ENCODE results near the gene GINS2. TPM values are rescaled to one million over a fixed set of nuclear protein-coding genes. Genes with fewer than 3 reads are reported as not detected.
A peak's percentile ranks its signal among the peaks of the same experiment; 100 is the strongest.

GINS2 gene
- total RNA-seq, 1 experiment from 2014 or later, result 53.3 TPM

- POLR2A ChIA-PET, result no interaction called here
- RAD21 ChIA-PET (ENCODE audit: low non-redundant PET in 1 of 2, low total read pairs in 2 of 2, uncharacterized antibody in 2 of 2, unreplicated experiment in 2 of 2), result no interaction called here
- Histone ChIP-seq H3K27ac (ENCODE audit: low read depth, low read length) (no peak overlapping the region), H3K4me1 (ENCODE audit: control insufficient read depth in 1 of 2, insufficient read depth in 2 of 2, low read length in 2 of 2) (no peaks in the 10 kb centered on the region), H3K9ac (ENCODE audit: low read length) (no peak overlapping the region), H3K4me2 (ENCODE audit: low read length) (no peak overlapping the region), H4K20me1 (ENCODE audit: insufficient read depth) (peaks cover 4% of the 10 kb centered on the region; the same call in 1 of the 2 replicates), H3K27me3 (ENCODE audit: insufficient read depth, low read length) (no peaks in the 10 kb centered on the region), H3K4me3 (replicated peaks in 1 of 2; ENCODE audit: low read depth in 1 of 2, low read length in 2 of 2) (no peak overlapping the region), H2AFZ (ENCODE audit: low read depth, low read length, poor library complexity, severe bottlenecking) (no peak overlapping the region), H3K9me2 (ENCODE audit: insufficient read depth) (no peaks in the 10 kb centered on the region), H3K79me2 (ENCODE audit: insufficient read depth, low read length) (no peaks in the 10 kb centered on the region), H3K36me3 (ENCODE audit: control insufficient read depth in 1 of 2, insufficient read depth in 2 of 2, low read length in 2 of 2) (peaks cover 68 to 82% of the 10 kb centered on the region in 2 experiments; a peak in 3 of 4 replicates), H3K9me3 (ENCODE audit: control insufficient read depth in 1 of 2, insufficient read depth in 1 of 2, low read depth in 1 of 2, low read length in 2 of 2) (no peaks in the 10 kb centered on the region)
- ATAC-seq (peak; percentile 12; the same call in 1 of the 2 replicates), DNase-seq (ENCODE audit: low read depth, low spot score) (no peak)
- no peak for TF ChIP-seq POLR2A (IDR thresholded peaks at IDR 0.05; ENCODE audit: borderline replicate concordance, extremely low read depth, insufficient read depth, insufficient read length)
- TF ChIP-seq EZH2phosphoT487 (IDR thresholded peaks at IDR 0.05; ENCODE audit: borderline replicate concordance), result no peak
- TF ChIP-seq CEBPB (IDR thresholded peaks at IDR 0.05; ENCODE audit: low read depth), result no peak
- no peak for TF ChIP-seq ZNF274 (IDR thresholded peaks at IDR 0.05; ENCODE audit: low read depth, low read length)
- no peak for TF ChIP-seq YY1 (IDR thresholded peaks at IDR 0.05; ENCODE audit: extremely low read depth, insufficient replicate concordance, low read depth, low read length)
- no peak for TF ChIP-seq REST (IDR thresholded peaks at IDR 0.05; ENCODE audit: low read depth)
- no peak for TF ChIP-seq FOSL1 (IDR thresholded peaks at IDR 0.05; ENCODE audit: low read depth)
- no peak for TF ChIP-seq JUND (IDR thresholded peaks at IDR 0.05)
- TF ChIP-seq, protein P1, sequence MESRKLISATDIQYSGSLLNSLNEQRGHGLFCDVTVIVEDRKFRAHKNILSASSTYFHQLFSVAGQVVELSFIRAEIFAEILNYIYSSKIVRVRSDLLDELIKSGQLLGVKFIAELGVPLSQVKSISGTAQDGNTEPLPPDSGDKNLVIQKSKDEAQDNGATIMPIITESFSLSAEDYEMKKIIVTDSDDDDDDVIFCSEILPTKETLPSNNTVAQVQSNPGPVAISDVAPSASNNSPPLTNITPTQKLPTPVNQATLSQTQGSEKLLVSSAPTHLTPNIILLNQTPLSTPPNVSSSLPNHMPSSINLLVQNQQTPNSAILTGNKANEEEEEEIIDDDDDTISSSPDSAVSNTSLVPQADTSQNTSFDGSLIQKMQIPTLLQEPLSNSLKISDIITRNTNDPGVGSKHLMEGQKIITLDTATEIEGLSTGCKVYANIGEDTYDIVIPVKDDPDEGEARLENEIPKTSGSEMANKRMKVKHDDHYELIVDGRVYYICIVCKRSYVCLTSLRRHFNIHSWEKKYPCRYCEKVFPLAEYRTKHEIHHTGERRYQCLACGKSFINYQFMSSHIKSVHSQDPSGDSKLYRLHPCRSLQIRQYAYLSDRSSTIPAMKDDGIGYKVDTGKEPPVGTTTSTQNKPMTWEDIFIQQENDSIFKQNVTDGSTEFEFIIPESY (IDR thresholded peaks at IDR 0.05; ENCODE audit: extremely low read depth, insufficient replicate concordance, low read length), result no peak
- no peak for TF ChIP-seq TCF7L2 (IDR thresholded peaks at IDR 0.05; ENCODE audit: borderline replicate concordance, extremely low read depth, insufficient read depth, insufficient read length)
- no peak for TF ChIP-seq ELF1 (IDR thresholded peaks at IDR 0.05; ENCODE audit: borderline replicate concordance, low read depth)
- no peak for TF ChIP-seq SP1 (IDR thresholded peaks at IDR 0.05; ENCODE audit: low read depth)
- TF ChIP-seq EZH2 (IDR thresholded peaks at IDR 0.05), result no peak
- no peak for TF ChIP-seq SIN3A (IDR thresholded peaks at IDR 0.05; ENCODE audit: low read depth)
- CTCF ChIA-PET, result no interaction called here
- no TSS peak for BruUV-seq (replicated peaks)
- intact Hi-C loops (cut with micrococcal nuclease), result no loop called here
These were observed 19.9 kb downstream of the GINS2 start for GRCh38 chr16:85668676-85669424.
